Karpas-422 (cell line): Measurements from ENCODE around the gene POLD4. TPM values are rescaled to one million over a fixed set of nuclear protein-coding genes. Genes with fewer than 3 reads are reported as not detected.

Experiments
- DNase-seq: peaks from one replicate; pipeline ENCODE4 v3.0.0-alpha.2; 2015
- H2AFZ ChIP-seq: fragments of 200-600 bp; sonication (generic); 2 replicates; pipeline ENCODE4 v1.6.1; 2014; ENCODE audit warnings: antibody characterized with exemption, low read length, mixed read lengths
- H3K27ac ChIP-seq: fragments of 200-600 bp; sonication (generic); 2 replicates; pipeline ENCODE4 v1.5.1; 2014; ENCODE audit warnings: mild to moderate bottlenecking, low read length, moderate library complexity
- H3K27me3 ChIP-seq: fragments of 200-600 bp; sonication (generic); 2 replicates; pipeline ENCODE4 v1.6.1; 2014; ENCODE audit warnings: low read length, mixed read lengths
- H3K36me3 ChIP-seq: fragments of 200-600 bp; sonication (generic); 2 replicates; pipeline ENCODE4 v1.6.1; 2014; ENCODE audit warnings: low read length, mixed read lengths; ENCODE audit not compliant: insufficient read depth
- H3K4me1 ChIP-seq: fragments of 200-600 bp; sonication (generic); 2 replicates; pipeline ENCODE4 v1.6.1; 2014; ENCODE audit warnings: mild to moderate bottlenecking, low read length, mixed read lengths
- H3K4me2 ChIP-seq: fragments of 200-600 bp; sonication (generic); 2 replicates; pipeline ENCODE4 v1.6.1; 2014; ENCODE audit warnings: low read length, low read depth, mild to moderate bottlenecking; ENCODE audit not compliant: poor library complexity, severe bottlenecking
- H3K4me3 ChIP-seq: fragments of 200-600 bp; sonication (generic); 2 replicates; pipeline ENCODE4 v1.5.1; 2014; ENCODE audit warnings: mild to moderate bottlenecking, antibody characterized with exemption, low read length, mixed read lengths
- H3K79me2 ChIP-seq: fragments of 200-600 bp; sonication (generic); 2 replicates; pipeline ENCODE4 v1.6.1; 2014; ENCODE audit warnings: mild to moderate bottlenecking, low read length, mixed read lengths
- H3K9ac ChIP-seq: fragments of 200-600 bp; sonication (generic); 2 replicates; pipeline ENCODE4 v1.6.0; 2014; ENCODE audit warnings: low read length
- H3K9me2 ChIP-seq: fragments of 200-600 bp; sonication (generic), shearing (Covaris generic); replicated peaks from 2 replicates; pipeline ENCODE4 v1.6.0; 2014; ENCODE audit warnings: mild to moderate bottlenecking, low read length, moderate library complexity; ENCODE audit not compliant: insufficient read depth
- H3K9me3 ChIP-seq: fragments of 300-700, 200-600 bp; sonication (generic); 2 replicates; pipeline ENCODE4 v1.6.1; 2014; ENCODE audit warnings: low read length, mixed read lengths
- H4K20me1 ChIP-seq: fragments of 200-600 bp; sonication (generic); 2 replicates; pipeline ENCODE4 v1.6.1; 2014; ENCODE audit warnings: mild to moderate bottlenecking, antibody characterized with exemption, low read length, low read depth; ENCODE audit not compliant: insufficient read depth
- total RNA-seq: library from RNA; depleted of rRNA; stranded (reverse); fragments of >200 nt; shearing (Covaris generic); gene quantifications from 2 replicates; pipeline ENCODE4 v1.2.3, GENCODE V29; 2014; ENCODE audit warnings: low replicate concordance

The POLD4 gene
- total RNA-seq, 1 experiment from 2014 or later, result 362 TPM

DNA sequence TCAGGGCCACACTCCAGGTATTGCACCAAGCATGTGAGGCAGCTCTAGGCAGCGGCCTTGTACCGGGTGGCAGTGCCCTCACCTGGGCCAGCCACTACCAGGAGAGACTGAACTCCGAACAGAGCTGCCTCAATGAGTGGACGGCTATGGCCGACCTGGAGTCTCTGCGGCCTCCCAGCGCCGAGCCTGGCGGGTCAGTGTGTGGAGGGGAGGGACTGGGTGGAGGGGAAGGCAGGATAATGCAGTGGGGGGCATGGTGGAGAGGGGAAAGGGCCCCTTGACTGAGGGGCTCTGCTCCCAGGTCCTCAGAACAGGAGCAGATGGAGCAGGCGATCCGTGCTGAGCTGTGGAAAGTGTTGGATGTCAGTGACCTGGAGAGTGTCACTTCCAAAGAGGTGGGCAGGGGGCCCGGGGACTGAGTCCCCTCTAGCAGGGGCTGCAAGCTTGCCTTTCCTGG, 45.8 kb downstream of the POLD4 start:
- Histone ChIP-seq H3K9ac (no peak overlapping the region), H3K79me2 (no peaks in the 10 kb centered on the region), H3K9me2 (no peaks in the 10 kb centered on the region), H3K4me1 (no peaks in the 10 kb centered on the region), H4K20me1 (no peaks in the 10 kb centered on the region), H3K27ac (no peak overlapping the region), H3K27me3 (no peaks in the 10 kb centered on the region), H2AFZ (no peak overlapping the region), H3K9me3 (no peaks in the 10 kb centered on the region), H3K4me2 (no peak overlapping the region), H3K36me3 (no peaks in the 10 kb centered on the region), H3K4me3 (no peak overlapping the region)
- DNase-seq, result no peak

GRCh38 chr11:67306769-67307544, 46.4 kb downstream of the POLD4 start:
- Histone ChIP-seq H4K20me1 (no peaks in the 10 kb centered on the region), H3K9me2 (no peaks in the 10 kb centered on the region), H3K4me3 (no peak overlapping the region), H2AFZ (no peak overlapping the region), H3K79me2 (no peaks in the 10 kb centered on the region), H3K9me3 (no peaks in the 10 kb centered on the region), H3K4me2 (no peak overlapping the region), H3K27me3 (no peaks in the 10 kb centered on the region), H3K9ac (no peak overlapping the region), H3K4me1 (no peaks in the 10 kb centered on the region), H3K27ac (no peak overlapping the region), H3K36me3 (no peaks in the 10 kb centered on the region)
- DNase-seq, result no peak

DNA sequence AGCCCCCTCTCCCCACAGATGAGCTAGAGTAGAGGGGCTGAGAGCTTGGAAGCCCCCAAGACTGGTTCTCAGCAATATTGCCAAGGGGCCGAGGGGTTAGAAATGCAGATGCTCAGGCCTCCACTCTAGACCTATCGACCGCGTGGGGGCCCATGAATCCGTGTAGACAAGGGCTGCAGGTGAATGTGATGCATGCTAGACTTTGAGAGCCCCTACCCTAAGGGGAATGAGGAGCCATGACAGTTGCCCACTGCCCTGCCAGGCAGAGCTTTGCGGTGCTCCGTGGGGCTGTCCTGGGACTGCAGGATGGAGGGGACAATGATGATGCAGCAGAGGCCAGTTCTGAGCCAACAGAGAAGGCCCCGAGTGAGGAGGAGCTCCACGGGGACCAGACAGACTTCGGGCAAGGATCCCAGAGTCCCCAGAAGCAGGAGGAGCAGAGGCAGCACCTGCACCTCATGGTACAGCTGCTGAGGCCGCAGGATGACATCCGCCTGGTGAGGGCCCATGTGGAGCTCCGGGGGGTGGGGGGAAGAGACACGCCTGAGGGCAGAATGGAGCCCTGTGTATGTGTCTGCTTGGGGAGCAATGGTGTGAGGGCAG, 48.7 kb downstream of the POLD4 start:
- no peaks in the 10 kb centered on the region for H4K20me1 ChIP-seq
- no peak for DNase-seq
- H3K9ac ChIP-seq, result no peak overlapping the region
- no peaks in the 10 kb centered on the region for H3K79me2 ChIP-seq
- no peaks in the 10 kb centered on the region for H3K4me1 ChIP-seq
- H3K27ac ChIP-seq, result no peak overlapping the region
- no peak overlapping the region for H3K4me2 ChIP-seq
- no peaks in the 10 kb centered on the region for H3K9me3 ChIP-seq
- 0 out of 2 replicates have a peak, but pooled peaks cover 7% of the 10 kb centered on the region for H3K36me3 ChIP-seq
- no peak overlapping the region for H2AFZ ChIP-seq
- no peaks in the 10 kb centered on the region for H3K27me3 ChIP-seq
- no peak overlapping the region for H3K4me3 ChIP-seq
- H3K9me2 ChIP-seq, result no peaks in the 10 kb centered on the region

- Histone ChIP-seq H3K79me2 (no peaks in the 10 kb centered on the region), H3K4me3 (no peak overlapping the region), H3K9ac (no peak overlapping the region), H2AFZ (no peak overlapping the region), H3K27ac (no peak overlapping the region), H4K20me1 (no peaks in the 10 kb centered on the region), H3K36me3 (peaks cover 9% of the 10 kb centered on the region; the same call in 1 of the 2 replicates), H3K9me3 (no peaks in the 10 kb centered on the region), H3K4me1 (no peaks in the 10 kb centered on the region), H3K4me2 (no peak overlapping the region), H3K27me3 (no peaks in the 10 kb centered on the region), H3K9me2 (no peaks in the 10 kb centered on the region)
- DNase-seq, result no peak
Observed at GRCh38 chr11:67303835-67304411, 49.4 kb downstream of the POLD4 start.

DNA sequence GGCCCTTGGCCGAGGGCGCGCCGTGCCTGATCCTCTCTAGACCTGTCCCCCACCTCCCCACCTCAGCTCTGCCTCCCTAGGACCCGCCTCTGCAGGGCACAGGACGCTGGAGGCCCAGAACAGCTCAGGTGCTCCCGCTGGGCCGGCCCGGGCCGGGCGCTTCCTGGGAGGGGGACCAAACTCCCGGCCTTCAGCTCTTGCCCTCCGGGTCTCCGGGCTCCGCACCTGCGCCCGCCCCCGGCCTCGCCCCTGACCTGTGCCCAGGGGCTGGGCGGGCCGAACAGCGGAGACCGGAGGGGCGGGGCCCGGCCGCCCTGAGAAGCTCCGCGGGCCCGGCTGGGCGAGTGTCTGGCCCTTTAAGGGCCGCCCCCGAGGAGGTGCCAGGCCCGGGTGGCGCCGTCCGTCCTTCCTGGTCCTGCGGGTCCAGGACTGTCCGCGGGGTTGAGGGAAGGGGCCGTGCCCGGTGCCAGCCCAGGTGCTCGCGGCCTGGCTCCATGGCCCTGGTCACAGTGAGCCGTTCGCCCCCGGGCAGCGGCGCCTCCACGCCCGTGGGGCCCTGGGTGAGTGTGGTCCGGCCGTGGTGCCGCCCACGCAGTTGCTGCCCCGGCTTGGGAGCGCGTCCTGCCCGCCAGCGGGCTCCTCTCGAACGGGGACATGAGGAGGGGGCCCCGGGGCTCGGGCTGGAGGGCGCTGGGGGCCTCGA, 50.1 kb downstream of the POLD4 start, which contains the start of gene SSH3:
SSH3 (plus strand) TSS at position 399 of the 703 bp plus-strand sequence; CDS start at position 495, 96 bp downstream.
- H3K4me2 ChIP-seq, result no peak within 1 kb of the TSS
- no peaks in the 10 kb centered on the region for H4K20me1 ChIP-seq
- H3K9me3 ChIP-seq, result no peaks in the 10 kb centered on the region
- no peaks in the 10 kb centered on the region for H3K4me1 ChIP-seq
- no peak within 1 kb of the TSS for H3K9ac ChIP-seq
- DNase-seq, result no peak
- H3K27me3 ChIP-seq, result no peaks in the 10 kb centered on the region
- H2AFZ ChIP-seq, result no peak within 1 kb of the TSS
- H3K36me3 ChIP-seq, result peaks cover 15% of the 10 kb centered on the region; the same call in 1 of the 2 replicates
- H3K79me2 ChIP-seq, result no peaks in the 10 kb centered on the region
- no peak within 1 kb of the TSS for H3K4me3 ChIP-seq
- H3K27ac ChIP-seq, result no peak within 1 kb of the TSS
- H3K9me2 ChIP-seq, result no peaks in the 10 kb centered on the region

DNA sequence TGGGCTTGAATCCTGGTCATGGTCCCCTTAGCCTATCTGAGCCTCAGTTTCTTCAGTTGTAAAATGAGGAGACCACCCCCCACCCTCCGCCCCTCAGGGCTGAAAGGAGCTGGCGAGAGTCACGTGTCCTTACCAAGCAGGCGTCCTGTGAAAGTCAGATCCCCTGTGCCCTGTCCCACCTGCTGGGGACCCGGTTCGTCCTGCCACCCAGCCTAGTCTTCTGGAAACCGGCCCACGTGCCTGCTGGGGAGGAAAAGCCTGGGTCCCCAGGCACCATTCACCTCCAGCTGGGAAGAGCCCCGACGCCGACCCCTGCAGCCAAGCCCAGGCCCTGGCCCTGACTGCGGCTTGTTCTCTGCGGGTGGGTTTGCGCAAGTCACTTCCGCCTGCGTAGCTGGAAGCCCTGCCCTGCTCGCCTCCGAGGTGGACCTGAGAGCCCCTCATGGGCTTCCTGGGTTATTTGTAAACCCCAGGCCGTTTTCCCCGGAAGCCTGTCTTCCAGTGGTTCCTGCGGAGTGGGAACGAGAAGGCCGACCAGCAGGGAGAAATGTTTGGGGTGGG, 50.7 kb downstream of the POLD4 start:
- Histone ChIP-seq H3K36me3 (peaks cover 16% of the 10 kb centered on the region; the same call in 1 of the 2 replicates), H2AFZ (no peak overlapping the region), H3K9me3 (no peaks in the 10 kb centered on the region), H3K79me2 (no peaks in the 10 kb centered on the region), H3K4me1 (no peaks in the 10 kb centered on the region), H3K27me3 (no peaks in the 10 kb centered on the region), H3K27ac (no peak overlapping the region), H3K4me2 (no peak overlapping the region), H4K20me1 (no peaks in the 10 kb centered on the region), H3K4me3 (no peak overlapping the region), H3K9ac (no peak overlapping the region), H3K9me2 (no peaks in the 10 kb centered on the region)
- no peak for DNase-seq

- Histone ChIP-seq H3K4me2 (no peak overlapping the region), H3K9ac (no peak overlapping the region)
Observed at GRCh38 chr11:67301951-67302516, 51.3 kb downstream of the POLD4 start.

More at GRCh38 chr11:67301951-67302516, 51.3 kb downstream of the POLD4 start:
- H3K36me3 ChIP-seq, result peaks cover 16% of the 10 kb centered on the region; the same call in 1 of the 2 replicates
- H3K9me2 ChIP-seq, result no peaks in the 10 kb centered on the region
- H3K4me3 ChIP-seq, result no peak overlapping the region
- no peaks in the 10 kb centered on the region for H3K79me2 ChIP-seq
- H3K27me3 ChIP-seq, result no peaks in the 10 kb centered on the region
- H3K27ac ChIP-seq, result no peak overlapping the region
- no peaks in the 10 kb centered on the region for H3K9me3 ChIP-seq
- no peaks in the 10 kb centered on the region for H3K4me1 ChIP-seq
- no peak for DNase-seq
- H4K20me1 ChIP-seq, result no peaks in the 10 kb centered on the region
- H2AFZ ChIP-seq, result no peak overlapping the region
